Forelimb muscle (tissue), 1 donor: ENCODE measurements around the gene SLC5A3. TPM values are rescaled to one million over a fixed set of nuclear protein-coding genes. Genes with fewer than 3 reads are reported as not detected.

Experiments
- DNase-seq: peaks from one replicate; pipeline ENCODE4 v3.0.0-alpha.2; 2013; ENCODE audit warnings: low read depth
- polyA plus RNA-seq: library from polyadenylated mRNA; unstranded; fragments of 120-200 nt; gene quantifications from one replicate; pipeline ENCODE4 v1.2.1, GENCODE V29; 2013; ENCODE audit not compliant: insufficient read length

Gene SLC5A3
- polyA plus RNA-seq, 1 donor: 4.0 TPM

DNA sequence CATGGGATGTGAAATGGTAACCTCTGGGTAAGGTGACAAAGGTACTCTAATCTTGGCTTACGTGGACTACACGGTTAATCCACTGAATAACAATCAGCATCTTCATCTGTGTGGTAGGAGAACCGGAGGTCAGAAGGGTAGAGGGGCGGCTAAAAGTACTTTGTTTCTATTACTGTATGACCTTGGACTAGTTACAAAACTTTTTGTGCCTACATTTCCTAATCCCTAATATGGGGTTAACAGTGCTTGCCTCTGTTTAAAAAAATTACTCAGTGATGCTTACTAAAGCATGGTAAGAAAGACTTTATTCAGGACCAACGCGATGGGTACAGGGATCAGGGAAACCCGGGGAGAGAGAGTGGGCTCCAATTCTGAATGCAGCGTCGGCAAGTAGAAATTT is 1.7 kb upstream of the SLC5A3 start:
- DNase-seq: no peak

DNA sequence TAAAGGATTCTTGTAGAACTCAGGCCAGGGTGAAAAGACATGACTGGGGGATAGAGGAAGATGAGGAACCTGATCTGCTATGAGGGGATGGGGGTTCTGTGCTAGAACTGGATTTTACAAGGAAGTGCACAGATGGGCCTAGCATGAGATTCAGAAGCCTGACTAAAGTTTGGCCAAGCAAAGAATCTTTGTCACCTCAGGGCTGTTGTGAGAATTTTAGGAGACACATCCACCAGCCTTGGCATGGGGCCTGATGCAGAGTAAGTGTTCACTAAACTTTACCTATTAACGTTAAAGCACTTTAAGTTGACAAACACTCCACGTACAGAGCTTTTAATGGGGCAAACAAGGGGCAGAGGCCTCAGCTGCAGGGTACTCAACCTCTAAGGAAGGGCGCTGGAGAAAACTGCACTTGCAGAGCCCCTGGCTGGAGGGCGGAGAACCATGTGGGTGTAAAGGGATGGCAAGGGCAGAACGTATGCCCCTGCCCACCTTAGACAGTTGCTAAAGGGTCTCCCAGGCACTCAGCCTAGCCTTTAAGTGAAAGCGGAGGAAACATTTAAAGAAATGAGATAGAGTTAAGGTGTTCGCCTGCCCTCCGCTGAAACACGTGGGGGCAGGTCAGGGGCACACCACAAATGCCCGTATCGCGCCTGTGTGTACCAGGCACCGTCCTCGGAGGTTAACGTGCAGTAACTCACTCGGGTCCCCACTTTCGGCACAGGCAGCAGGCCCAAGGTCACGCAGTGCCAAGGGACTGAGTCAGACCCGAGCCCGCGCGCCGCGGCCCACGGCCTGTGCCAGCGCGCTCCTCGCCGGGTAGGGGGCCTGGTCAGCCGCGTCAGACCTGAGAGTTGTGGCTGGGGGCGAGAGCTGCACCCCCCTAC is 990 bp upstream of the SLC5A3 start:
- DNase-seq: no peak

DNA sequence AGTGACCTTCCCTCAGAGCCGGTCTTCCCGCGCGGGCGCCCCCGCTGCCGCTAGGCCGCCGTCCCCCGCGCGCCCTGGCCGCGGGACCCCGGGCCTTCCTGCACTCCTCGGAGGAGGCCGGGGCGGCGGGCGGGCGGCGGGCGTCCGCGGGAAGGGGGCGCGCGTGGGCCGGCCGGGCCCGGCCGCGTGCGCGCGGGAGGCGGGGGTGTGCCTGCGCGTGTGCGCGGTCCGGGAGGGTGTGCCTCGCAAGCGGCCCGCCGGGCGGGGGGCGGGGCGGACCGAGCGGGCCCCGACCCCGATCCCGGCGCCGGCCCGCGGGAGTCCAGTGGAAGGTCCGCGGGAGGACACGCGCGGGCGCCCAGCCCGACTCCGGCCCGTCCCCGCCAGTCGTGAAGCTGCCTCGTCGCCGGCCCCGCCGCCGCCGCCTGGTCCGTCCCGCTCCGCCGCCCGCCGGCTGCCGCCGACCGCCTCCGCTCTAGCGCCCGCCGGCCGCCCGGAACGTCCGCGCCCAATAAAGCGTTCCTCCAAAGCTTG is 438 bp downstream of the SLC5A3 start:
- no peak for DNase-seq

DNA sequence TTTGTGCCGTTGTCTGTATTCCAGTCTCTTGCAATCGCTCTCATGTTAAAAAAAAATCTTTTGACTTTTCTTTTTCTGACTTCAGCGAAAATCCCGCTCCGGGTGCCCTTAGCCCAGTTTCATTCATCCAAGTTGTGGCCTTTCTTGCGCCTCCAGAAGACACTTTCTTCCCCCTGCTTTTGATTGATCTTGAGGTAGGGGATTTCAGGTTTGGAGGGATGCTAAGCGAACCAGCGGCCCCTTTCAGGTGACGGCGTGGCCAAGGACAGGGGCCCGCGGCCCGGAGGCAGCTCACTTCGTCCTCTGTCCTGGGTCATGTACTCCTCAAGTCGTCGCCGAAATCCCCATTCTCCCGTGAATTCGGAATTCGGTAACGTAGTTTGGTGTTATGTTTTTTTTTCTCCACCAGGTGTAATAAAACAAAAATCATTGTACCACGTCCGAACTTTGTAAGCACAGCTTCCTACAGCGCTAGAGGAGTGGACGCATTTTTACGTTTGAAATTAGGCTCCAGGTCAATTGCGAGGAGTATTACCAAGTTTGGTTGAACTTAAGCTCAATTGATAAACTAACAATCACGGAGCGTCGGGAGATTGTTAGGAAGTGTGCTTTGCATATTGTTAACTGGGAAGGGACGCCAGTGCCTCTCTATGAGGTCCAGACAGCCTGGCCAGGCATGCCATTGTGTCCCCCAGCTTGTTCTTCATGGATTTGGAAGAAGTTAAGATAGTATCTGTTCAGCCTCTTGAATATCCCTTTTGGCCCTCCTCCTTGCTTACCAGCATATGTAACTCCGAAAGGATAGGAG is 1.1 kb downstream of the SLC5A3 start:
- no peak for DNase-seq

DNA sequence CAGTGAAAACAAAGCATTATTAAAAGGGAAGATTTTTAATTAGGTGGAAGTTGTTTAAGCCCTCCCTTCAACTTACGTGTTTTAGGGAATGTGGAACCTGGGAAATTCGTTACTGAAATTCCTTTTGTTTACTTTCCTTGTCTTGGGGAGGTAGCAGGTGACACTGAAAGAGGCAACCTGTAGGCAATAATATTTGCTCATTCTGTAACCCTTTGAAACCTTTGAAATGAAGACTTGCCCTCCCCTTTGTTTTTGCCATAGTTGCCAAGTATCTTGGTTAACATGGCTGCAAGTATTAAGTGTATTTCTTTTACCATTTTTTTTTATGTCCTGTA is 1.7 kb downstream of the SLC5A3 start:
- DNase-seq: no peak

DNA sequence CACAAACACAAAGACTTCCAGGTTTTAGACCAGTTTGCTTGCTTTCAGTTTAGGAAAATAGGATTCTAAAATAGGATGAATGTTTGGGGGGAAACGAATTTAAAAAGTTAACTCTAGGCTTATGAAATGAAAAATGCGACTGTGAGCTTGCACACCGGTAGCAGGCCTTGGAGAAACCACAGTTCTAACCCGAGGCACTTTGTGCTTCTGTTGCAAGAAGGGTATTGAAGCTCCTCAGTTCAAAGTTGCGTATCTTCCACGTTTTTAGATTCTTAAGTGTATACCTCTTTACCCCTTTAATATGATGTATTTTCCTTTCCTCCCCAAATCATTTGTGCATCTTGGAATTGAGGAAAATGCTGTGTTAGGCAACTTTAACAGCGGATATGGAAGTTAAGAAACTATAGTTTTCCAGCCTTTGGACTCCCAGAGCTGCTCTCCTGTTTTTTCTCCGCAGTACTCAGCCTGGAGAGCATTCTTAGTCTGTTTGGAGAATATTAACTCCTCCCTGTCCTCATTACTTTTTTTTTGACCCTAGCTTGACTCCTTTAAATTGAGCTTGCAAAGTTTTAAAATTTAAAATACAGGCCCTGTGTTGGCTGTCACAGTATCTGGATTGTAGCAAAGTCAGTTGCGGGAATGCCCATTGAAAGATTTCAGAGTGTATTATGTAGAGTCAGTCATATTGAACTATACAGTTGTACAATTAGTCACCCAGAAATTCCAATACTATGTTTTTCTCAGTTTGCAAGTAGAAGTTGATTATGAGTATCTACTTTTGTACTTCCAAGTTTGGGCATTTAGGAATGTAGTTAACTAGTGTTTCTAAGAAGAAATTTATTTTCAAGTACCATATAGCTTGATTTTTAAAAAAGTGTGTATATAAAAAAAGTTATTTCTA is 2.6 kb downstream of the SLC5A3 start:
- no peak for DNase-seq

DNA sequence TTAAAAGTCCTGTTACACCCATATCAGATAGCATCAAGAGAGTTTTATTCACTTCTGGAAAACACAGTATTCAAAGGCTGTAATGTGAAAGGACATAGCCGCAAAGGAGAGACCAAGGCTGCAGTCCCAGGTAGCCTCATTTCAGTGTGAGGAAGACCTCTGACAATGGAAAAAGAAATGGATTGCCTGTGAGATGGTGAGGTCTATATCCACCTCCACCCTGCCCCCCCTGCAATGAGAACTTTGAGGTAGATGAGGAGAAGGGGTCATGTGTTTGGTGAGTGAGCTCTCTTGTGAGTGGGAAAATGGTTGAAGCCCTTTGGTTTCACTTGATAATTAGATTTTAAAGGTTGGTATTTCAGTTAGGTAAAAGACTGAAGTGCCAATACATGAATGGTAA is 3.5 kb downstream of the SLC5A3 start:
- no peak for DNase-seq

DNA sequence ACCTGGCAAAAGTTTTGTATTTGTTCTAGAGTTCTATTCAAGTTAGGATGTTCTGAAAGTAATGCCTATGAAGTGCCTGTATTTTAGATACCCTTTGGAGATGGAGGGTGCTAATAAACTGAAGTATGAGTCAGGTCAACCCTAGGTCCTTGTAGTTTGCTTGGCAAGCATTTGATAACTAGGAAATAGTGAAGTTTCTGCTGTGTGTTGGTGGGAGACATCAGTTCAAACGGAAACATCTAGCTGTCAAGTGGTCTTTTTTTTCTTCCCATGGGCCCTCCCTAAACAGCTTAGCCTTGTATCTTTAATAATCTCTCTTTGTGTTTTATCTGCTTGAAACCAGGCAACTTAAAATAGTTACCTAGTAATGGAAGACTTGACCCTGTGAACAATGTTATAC is 4.5 kb downstream of the SLC5A3 start:
- DNase-seq: no peak

DNA sequence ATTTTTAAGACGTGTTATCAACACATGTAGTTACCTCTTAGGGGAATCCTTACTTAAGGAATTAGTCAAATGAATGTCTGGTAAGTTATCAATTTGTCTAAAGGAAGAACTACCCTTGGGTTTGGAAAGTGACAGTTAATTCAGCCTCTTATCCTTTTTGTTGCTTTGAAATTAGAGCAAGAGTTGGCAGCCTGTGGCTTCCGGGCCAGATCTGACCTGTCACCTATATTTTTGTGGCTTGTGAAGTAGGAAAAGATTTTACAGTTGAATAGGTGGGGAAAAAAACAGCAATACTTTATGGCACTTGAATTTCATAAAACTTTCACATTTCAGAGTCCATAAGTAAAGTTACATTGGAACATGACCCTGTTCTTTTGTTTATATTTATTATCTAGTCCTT is 5.5 kb downstream of the SLC5A3 start:
- no peak for DNase-seq

DNA sequence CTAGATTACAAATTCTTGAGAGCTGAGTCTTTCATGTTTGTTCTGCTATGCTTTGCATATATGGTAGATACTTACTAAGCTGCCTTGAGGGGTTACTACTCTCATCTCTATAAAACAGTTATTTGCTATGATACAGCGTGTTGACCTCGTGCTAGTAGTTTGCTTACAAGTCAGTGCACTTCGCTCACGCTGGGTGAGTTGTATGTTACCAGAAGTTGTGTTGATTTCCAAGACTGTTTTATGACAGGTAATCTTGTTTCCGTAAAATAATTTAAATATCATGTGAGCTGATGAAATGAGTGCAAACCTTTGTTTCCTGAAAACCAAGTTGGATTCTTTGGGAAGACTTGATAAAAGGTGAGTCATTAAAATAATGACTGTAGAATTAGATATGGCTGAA is 7.3 kb downstream of the SLC5A3 start:
- DNase-seq: no peak

DNA sequence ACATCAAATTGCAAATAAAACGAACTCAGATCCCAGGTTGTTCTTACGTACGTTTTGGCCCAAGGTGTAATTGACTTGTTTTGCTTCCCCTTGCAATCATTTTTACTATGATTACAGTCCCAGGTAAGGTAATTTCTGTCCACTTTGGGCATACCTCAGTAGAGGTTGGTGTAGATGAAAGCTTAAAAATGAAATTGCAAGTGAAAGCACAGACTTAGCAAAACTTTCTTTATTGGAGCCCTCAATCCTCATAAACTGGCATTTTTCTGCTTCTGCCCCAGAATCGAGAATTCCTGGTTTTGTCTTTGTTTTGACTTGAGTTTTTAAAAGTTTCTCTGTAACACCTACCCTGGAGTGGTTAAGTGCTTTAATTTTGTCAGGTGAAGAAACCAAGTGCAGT is 9.4 kb downstream of the SLC5A3 start:
- no peak for DNase-seq

DNA sequence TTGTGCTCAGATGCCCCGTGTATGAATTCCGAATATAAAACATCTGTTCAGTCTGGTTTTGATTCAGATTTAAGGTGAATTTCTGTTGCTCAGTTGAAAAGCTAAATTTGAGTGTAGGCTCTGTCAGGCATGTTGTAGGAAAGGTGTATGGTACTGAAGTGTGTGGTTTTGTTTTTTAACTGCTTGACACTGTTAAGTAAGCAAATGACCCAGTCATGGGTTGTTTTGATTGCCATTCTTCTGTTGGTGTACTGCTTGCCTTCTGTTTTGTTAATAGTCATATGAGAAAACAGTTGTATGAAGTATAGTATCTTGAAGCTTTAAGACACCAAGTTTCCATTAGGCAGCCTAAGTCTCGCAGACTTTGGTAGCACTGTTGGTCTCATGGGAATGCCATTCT is 10.0 kb downstream of the SLC5A3 start:
- no peak for DNase-seq

DNA sequence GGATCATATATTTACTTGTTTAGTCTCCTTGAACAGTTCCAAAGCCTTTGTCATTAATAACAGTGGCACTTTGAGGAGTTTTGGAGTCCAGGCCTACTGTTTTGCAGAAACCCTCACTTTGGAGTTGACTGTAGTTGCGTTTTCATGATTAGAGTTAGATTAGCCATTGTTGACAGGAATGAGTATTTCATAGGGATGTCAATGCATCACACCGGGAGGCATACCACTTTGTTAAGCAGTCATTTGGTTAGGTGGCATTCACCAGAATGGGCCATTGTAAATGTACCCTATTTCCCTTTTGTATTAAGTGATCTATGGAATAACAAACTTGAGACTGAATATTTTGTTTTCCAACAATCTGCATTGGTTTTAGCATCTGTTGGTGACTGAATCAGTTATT is 11.8 kb downstream of the SLC5A3 start:
- no peak for DNase-seq

DNA sequence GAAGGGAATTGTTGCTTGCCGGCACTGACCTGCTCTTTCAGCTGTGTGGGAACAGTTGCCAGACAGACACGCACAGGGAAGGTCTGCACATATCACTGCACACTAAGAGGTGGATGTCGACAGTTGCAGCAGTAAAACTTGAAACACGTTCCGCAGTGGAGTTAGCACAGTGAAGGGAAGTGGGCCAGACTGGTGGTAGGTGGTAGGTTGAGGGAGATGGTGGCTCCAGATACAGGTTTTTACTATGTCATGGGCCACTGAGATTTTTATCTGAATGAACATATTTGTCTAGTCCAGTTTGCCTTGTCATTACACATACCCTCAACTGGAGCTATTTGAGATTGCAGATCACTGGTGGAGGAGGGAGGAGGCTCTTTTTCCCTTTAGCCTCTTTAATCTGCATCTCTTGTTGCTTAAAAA is 13.5 kb downstream of the SLC5A3 start:
- DNase-seq: no peak

DNA sequence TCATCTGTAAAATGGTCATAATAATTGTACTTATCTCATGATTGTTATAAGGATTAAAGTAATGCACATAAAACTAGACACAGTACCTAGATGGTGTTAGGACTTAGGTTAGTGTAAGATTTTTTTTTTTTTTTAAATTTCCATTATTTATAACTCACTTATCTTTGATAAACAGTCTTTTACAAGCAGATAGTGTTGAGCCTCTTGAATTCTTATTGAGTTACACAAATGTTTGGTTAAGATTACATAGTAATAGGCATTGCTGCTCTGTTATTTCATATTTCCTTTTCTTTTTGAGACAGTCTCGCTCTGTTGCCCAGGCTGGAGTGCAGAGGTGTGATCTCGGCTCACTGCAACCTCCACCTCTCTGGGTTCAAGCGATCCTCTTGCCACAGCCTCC is 15.4 kb downstream of the SLC5A3 start:
- no peak for DNase-seq

DNA sequence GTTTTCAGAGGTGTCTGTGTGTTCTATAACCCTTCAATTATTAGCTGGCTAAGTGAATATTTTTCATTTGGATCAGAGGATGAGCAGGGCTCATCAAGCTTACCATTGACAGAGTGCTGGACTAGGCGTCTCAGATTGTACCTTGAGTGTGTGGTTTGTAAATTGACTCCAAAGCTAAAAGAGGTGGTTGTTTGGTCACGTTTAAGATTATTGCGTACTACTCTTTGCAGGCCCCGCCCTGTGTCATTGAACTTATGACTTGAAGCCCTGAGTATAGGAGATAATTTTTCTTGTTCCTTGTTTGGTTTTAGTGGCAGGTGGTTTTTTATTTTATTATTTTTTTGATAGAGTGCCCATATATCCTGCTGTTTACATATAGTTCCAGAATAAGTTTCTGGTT is 17.7 kb downstream of the SLC5A3 start:
- no peak for DNase-seq

DNA sequence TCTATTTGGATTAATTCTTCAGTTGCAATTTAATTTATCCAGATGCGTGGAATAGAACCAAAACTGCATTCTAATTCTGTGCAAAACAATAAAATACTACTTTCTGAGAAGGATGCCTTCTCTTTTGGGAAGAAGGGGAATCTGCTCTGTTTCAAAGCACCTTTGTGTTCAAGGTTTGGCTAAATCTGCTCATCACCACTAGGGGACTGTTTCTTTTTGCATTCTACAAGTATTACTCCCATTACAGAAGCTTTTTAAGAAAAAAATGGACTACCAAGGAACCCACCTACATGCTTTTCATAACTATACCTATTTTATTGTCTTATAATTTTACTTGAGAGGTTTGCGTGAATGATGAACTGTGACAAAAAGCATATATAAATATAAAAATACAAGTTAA is 18.2 kb downstream of the SLC5A3 start:
- DNase-seq: no peak

DNA sequence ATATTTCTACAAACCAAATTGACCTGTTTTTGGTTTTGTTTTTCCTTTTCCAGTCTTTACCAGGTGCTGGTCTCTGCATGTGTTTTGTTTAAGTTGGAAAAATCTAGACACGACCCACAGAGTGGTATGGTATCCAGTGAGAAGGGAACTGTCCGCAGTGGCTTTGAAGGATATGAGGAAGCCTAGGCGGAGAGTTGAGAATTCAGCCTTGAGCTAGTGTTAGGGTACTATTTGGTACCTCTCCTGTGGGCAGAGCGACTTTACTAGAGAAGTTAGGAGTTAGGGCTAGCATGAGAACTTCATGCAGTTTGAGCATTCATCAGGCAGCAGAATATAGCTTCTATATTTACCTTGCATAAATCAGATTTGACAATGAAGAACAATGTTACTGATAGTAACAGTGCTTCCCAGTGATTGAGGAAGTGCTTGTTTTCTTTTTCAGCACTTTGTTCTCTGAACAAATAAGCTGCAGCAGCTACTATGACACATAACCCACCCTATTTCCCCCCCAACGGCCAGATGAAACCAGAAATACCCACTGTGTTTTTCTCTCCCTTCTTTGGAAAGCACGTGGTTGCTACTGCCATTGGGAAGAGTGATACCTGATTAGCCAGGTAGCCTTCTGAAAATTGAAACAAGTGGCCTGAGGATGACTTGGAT is 19.0 kb downstream of the SLC5A3 start:
- no peak for DNase-seq

DNA sequence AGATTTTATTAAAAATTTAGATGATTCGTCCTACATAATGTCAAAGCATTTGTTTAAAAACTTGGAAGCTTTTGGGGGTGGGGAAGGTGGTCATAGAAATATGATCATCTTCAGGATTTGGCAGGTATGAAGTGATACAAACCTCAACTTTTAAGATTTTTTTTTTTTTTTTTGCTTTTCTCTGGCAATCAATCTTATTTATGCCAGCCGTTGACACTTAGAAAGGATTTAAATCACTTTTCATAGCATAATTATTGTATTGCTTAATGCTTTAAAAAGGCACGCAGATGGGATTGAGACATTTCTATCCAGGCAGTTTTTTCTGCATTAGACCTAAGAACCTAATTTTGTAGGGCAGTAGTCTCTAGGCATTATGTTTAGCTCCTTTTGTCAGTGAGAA is 19.7 kb downstream of the SLC5A3 start:
- DNase-seq: no peak

DNA sequence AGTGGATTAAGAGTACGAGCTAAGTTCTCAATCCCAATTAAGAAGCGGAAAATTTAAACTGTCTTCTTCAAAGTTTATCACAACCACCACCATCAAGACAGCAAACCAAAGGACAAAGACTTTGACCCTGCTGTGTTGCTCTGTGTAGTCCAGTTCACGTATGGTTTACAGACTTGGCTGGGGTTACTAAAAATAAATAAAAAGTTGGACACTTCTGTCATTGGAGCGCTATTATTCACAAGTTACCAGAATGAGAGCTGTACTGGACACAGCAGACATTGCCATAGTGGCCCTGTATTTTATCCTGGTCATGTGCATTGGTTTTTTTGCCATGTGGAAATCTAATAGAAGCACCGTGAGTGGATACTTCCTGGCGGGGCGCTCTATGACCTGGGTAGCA is 21.6 kb downstream of the SLC5A3 start:
- DNase-seq: no peak

DNA sequence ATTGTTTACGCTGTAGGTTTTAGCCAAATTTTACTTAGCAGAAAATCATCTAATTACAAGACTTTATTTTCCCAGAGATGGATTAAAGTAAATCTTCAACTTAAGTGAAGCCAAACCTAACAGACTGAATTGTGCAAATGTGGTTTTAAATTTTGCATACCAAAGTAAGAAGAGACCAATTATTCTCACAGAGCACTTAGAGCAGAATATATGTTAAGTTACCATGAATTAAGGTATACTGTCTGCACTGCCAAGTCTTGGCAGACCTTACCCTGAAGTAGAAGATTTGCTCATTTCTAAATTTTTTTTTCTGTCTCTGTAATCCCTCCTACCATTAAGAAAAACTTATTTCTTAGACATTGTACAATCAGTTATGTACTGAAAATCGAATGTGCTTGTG is 24.1 kb downstream of the SLC5A3 start:
- no peak for DNase-seq
